AG09309 (cell line): Measurements from ENCODE around the gene PKD2L2.

Experiments
- DNase-seq: peaks from one replicate; pipeline ENCODE4 v3.0.0-alpha.2; 2010; ENCODE audit warnings: low read depth
- H3K4me3 ChIP-seq: 2 replicates; pipeline ENCODE4 v1.5.1; 2011; ENCODE audit warnings: mild to moderate bottlenecking, low read depth, low read length, moderate library complexity; ENCODE audit not compliant: control insufficient read depth
- CTCF ChIP-seq: IDR thresholded peaks from 2 replicates; pipeline ENCODE4 v1.5.1; 2011; ENCODE audit warnings: mild to moderate bottlenecking, low read depth, low read length, inconsistent platforms; ENCODE audit not compliant: insufficient read depth, control insufficient read depth; ENCODE audit errors: missing control alignments

The PKD2L2 gene

GRCh38 chr5:137932800-137933199, 43.5 kb downstream of the PKD2L2 start:
- H3K4me3 ChIP-seq, result no peak overlapping the region
- no peak for DNase-seq

GRCh38 chr5:137933491-137933911, 44.2 kb downstream of the PKD2L2 start:
- no peak overlapping the region for H3K4me3 ChIP-seq
- no peak for DNase-seq
- no peak for TF ChIP-seq CTCF

More at GRCh38 chr5:137932800-137933199, 43.5 kb downstream of the PKD2L2 start:
- no peak for TF ChIP-seq CTCF

- TF ChIP-seq CTCF, result no peak
- no peak overlapping the region for H3K4me3 ChIP-seq
- no peak for DNase-seq
Measured at GRCh38 chr5:137935190-137935589, 45.9 kb downstream of the PKD2L2 start.

- TF ChIP-seq CTCF, result no peak
- no peak for DNase-seq
- no peak overlapping the region for H3K4me3 ChIP-seq
Measured at GRCh38 chr5:137935694-137936093, 46.4 kb downstream of the PKD2L2 start.

- DNase-seq, result no peak
- H3K4me3 ChIP-seq, result no peak overlapping the region
- no peak for TF ChIP-seq CTCF
Measured at GRCh38 chr5:137937994-137938750, 48.9 kb downstream of the PKD2L2 start.

GRCh38 chr5:137938751-137939143, 49.5 kb downstream of the PKD2L2 start:
- no peak for TF ChIP-seq CTCF
- no peak overlapping the region for H3K4me3 ChIP-seq
- DNase-seq, result no peak
